HEK293 (cell line): ENCODE measurements around the gene GHRH.

Experiments
- CTCF ChIP-seq: fragments of 450-650 bp; formaldehyde crosslinking; IDR thresholded peaks from 2 replicates; pipeline ENCODE4 v1.5.1; 2016; ENCODE audit warnings: missing biosample characterization, missing genetic modification characterization
- KLF8 ChIP-seq: fragments of 450-650 bp; formaldehyde crosslinking; IDR thresholded peaks from 2 replicates; pipeline ENCODE4 v1.5.1; 2016; ENCODE audit warnings: missing biosample characterization, missing genetic modification characterization
- KLF9 ChIP-seq: fragments of 450-650 bp; formaldehyde crosslinking; IDR thresholded peaks from 2 replicates; pipeline ENCODE4 v1.5.1; 2016; ENCODE audit warnings: missing biosample characterization, missing genetic modification characterization, low read depth
- SCRT1 ChIP-seq: fragments of 450-650 bp; formaldehyde crosslinking; IDR thresholded peaks from 2 replicates; pipeline ENCODE4 v1.5.1; 2016; ENCODE audit warnings: missing biosample characterization, missing genetic modification characterization, borderline replicate concordance
- SCRT2 ChIP-seq: fragments of 450-650 bp; formaldehyde crosslinking; IDR thresholded peaks from 2 replicates; pipeline ENCODE4 v1.5.1; 2016; ENCODE audit warnings: missing biosample characterization, missing genetic modification characterization
- TCF7L2 ChIP-seq: IDR thresholded peaks from 2 replicates; pipeline ENCODE4 v1.6.1; 2011; ENCODE audit warnings: low read depth, mild to moderate bottlenecking, inconsistent platforms, low read length, moderate library complexity, borderline replicate concordance
- ZEB2 ChIP-seq: fragments of 450-650 bp; formaldehyde crosslinking; IDR thresholded peaks from 2 replicates; pipeline ENCODE4 v1.5.1; 2016; ENCODE audit warnings: missing biosample characterization, missing genetic modification characterization
- ZNF10 ChIP-seq: fragments of 450-650 bp; formaldehyde crosslinking; IDR thresholded peaks from 2 replicates; pipeline ENCODE4 v1.5.1; 2017; ENCODE audit warnings: missing biosample characterization, missing genetic modification characterization
- ZNF133 ChIP-seq: fragments of 450-650 bp; formaldehyde crosslinking; IDR thresholded peaks from 2 replicates; pipeline ENCODE4 v1.5.1; 2016; ENCODE audit warnings: missing biosample characterization, missing genetic modification characterization
- ZNF202 ChIP-seq: fragments of 450-650 bp; formaldehyde crosslinking; IDR thresholded peaks from 2 replicates; pipeline ENCODE4 v1.5.1; 2016; ENCODE audit warnings: missing biosample characterization, missing genetic modification characterization, borderline replicate concordance
- ZNF274 ChIP-seq, 2 experiments: fragments of 200-500 bp in 1 of 2; fragments of 450-650 bp in 1 of 2; sonication (Bioruptor generic) in 1 of 2; formaldehyde crosslinking in 1 of 2; IDR thresholded peaks; 2 replicates each; pipeline versions ENCODE4 v1.5.1 to v1.6.1; 2014 to 2016; ENCODE audit warnings: borderline replicate concordance in 1 of 2, inconsistent platforms in 1 of 2, low read length in 1 of 2, missing biosample characterization in 1 of 2, missing genetic modification characterization in 1 of 2
- ZNF311 ChIP-seq: fragments of 450-650 bp; formaldehyde crosslinking; IDR thresholded peaks from 2 replicates; pipeline ENCODE4 v1.5.1; 2017; ENCODE audit warnings: missing biosample characterization, missing genetic modification characterization, borderline replicate concordance
- ZNF324 ChIP-seq: fragments of 450-650 bp; formaldehyde crosslinking; IDR thresholded peaks from 2 replicates; pipeline ENCODE4 v1.5.1; 2016; ENCODE audit warnings: missing biosample characterization, missing genetic modification characterization
- ZNF426 ChIP-seq: fragments of 450-650 bp; formaldehyde crosslinking; IDR thresholded peaks from 2 replicates; pipeline ENCODE4 v1.5.1; 2017; ENCODE audit warnings: missing biosample characterization, missing genetic modification characterization, mild to moderate bottlenecking, inconsistent platforms, moderate library complexity
- ZNF518A ChIP-seq: fragments of 450-650 bp; formaldehyde crosslinking; conservative IDR thresholded peaks from 2 replicates; pipeline ENCODE4 v1.5.1; 2016; ENCODE audit warnings: low read depth, missing biosample characterization, missing genetic modification characterization
- ZNF529 ChIP-seq: fragments of 450-650 bp; formaldehyde crosslinking; IDR thresholded peaks from 2 replicates; pipeline ENCODE4 v1.5.1; 2017; ENCODE audit warnings: missing genetic modification characterization, missing biosample characterization; ENCODE audit not compliant: insufficient replicate concordance
- ZNF530 ChIP-seq: fragments of 450-650 bp; formaldehyde crosslinking; IDR thresholded peaks from 2 replicates; pipeline ENCODE4 v1.5.1; 2016; ENCODE audit warnings: low read depth, missing biosample characterization, missing genetic modification characterization
- ZNF549 ChIP-seq: fragments of 450-650 bp; IDR thresholded peaks from 2 replicates; pipeline ENCODE4 v1.5.1; 2018; ENCODE audit warnings: missing biosample characterization, missing genetic modification characterization, mild to moderate bottlenecking, inconsistent platforms, moderate library complexity
- ZNF654 ChIP-seq: fragments of 450-650 bp; formaldehyde crosslinking; IDR thresholded peaks from 2 replicates; pipeline ENCODE4 v1.5.1; 2016; ENCODE audit warnings: low read depth, missing biosample characterization, missing genetic modification characterization
- ZNF658 ChIP-seq: fragments of 450-650 bp; formaldehyde crosslinking; IDR thresholded peaks from 2 replicates; pipeline ENCODE4; 2016; ENCODE audit warnings: missing biosample characterization, missing genetic modification characterization
- ZNF76 ChIP-seq: fragments of 450-650 bp; formaldehyde crosslinking; IDR thresholded peaks from 2 replicates; pipeline ENCODE4; 2016; ENCODE audit warnings: low read depth, missing biosample characterization, missing genetic modification characterization, borderline replicate concordance

Gene GHRH

GRCh38 chr20:37276494-37277252 lies 15.1 kb upstream of the GHRH start (continued):
- no peak for TF ChIP-seq ZNF518A (tag by site-specific recombination)
- TF ChIP-seq ZNF658 (tag by site-specific recombination): no peak
- TF ChIP-seq ZNF324 (tag by site-specific recombination): no peak
- TF ChIP-seq ZEB2 (tag by site-specific recombination): no peak
- TF ChIP-seq ZNF133 (tag by site-specific recombination): no peak
- peak; percentile 34 for TF ChIP-seq ZNF654 (tag by site-specific recombination)
- TF ChIP-seq ZNF529 (tag by site-specific recombination): no peak
- no peak for TF ChIP-seq ZNF10 (tag by site-specific recombination)
- TF ChIP-seq ZNF530 (tag by site-specific recombination): no peak
- TF ChIP-seq ZNF202 (tag by site-specific recombination): no peak
- no peak for TF ChIP-seq KLF8
- TF ChIP-seq ZNF76 (tag by site-specific recombination): no peak
- peak; percentile 85 for TF ChIP-seq SCRT1
- peak; percentile 94 for TF ChIP-seq SCRT2 (tag by site-specific recombination)
- no peak for TF ChIP-seq ZNF311 (tag by site-specific recombination)
- TF ChIP-seq ZNF426 (tag by site-specific recombination): no peak
- TF ChIP-seq KLF9 (tag by site-specific recombination): no peak
- TF ChIP-seq ZNF274 (IDR thresholded peaks at IDR 0.05; ENCODE audit: low read length): no peak
- no peak for TF ChIP-seq ZNF274 (tag by site-specific recombination; IDR thresholded peaks at IDR 0.05; ENCODE audit: borderline replicate concordance)
- TF ChIP-seq CTCF (tag by site-specific recombination): 0 out of 2 replicates have a peak, but pooled peaks have one; percentile 17
- TF ChIP-seq TCF7L2: no peak
- TF ChIP-seq ZNF549: no peak
